ENCODE measurements around the gene SLC43A3. TPM values are rescaled to one million over a fixed set of nuclear protein-coding genes. Genes with fewer than 3 reads are reported as not detected.
"Not testable (repeated sequence)": the region's sequence is repeated elsewhere in the genome, so short reads cannot be mapped to it uniquely, and the experiment has no call there.

SLC43A3 gene
- total RNA-seq, 2 donors from 2014 or later: 10.6 to 13.8 TPM

- H3K9ac ChIP-seq (ENCODE audit: extremely low read depth, low read length, poor library complexity, severe bottlenecking): no peak overlapping the region
- H3K9me3 ChIP-seq (ENCODE audit: control insufficient read depth, low read length): no peaks in the 10 kb centered on the region
- H3K4me3 ChIP-seq (ENCODE audit: low read length): no peak overlapping the region
- Mint-ChIP-seq H3K27me3 (ENCODE audit: insufficient read depth) (peaks cover 44% of the 10 kb centered on the region), H3K9me3 (no peaks in the 10 kb centered on the region), H3K4me1 (peaks cover 39% of the 10 kb centered on the region), H3K36me3 (ENCODE audit: low read depth) (no peaks in the 10 kb centered on the region), H3K4me3 (no peak overlapping the region), H3K27ac (no peak overlapping the region)
- no peaks in the 10 kb centered on the region for H3K36me3 ChIP-seq (ENCODE audit: control insufficient read depth, insufficient read depth, low read length)
- peaks cover 17% of the 10 kb centered on the region for H3K4me1 ChIP-seq (ENCODE audit: control insufficient read depth, insufficient read depth, low read length)
- no peak overlapping the region for H3K27ac ChIP-seq (ENCODE audit: low read depth, low read length)
- H3K27me3 ChIP-seq (ENCODE audit: control insufficient read depth, insufficient read depth, low read length, poor library complexity, severe bottlenecking): peaks cover 46% of the 10 kb centered on the region
- no peak for TF ChIP-seq CTCF (conservative IDR thresholded peaks at IDR 0.05)
- 83 to 95% methylated on average over 4 to 7 of the region's 7 CpGs for WGBS, 2 experiments (ENCODE audit: insufficient coverage in 1 of 2, insufficient read length in 1 of 2)
- DNase-seq: no peak
These were observed 63.5 kb downstream of the SLC43A3 start for GRCh38 chr11:57363131-57364080.

- no peaks in the 10 kb centered on the region for H3K9me3 ChIP-seq (ENCODE audit: control insufficient read depth, low read length)
- H3K36me3 Mint-ChIP-seq (ENCODE audit: low read depth): no peaks in the 10 kb centered on the region
- H3K9ac ChIP-seq (ENCODE audit: extremely low read depth, low read length, poor library complexity, severe bottlenecking): no peak overlapping the region
- H3K4me1 Mint-ChIP-seq: peaks cover 43% of the 10 kb centered on the region
- H3K27ac Mint-ChIP-seq: no peak overlapping the region
- H3K4me1 ChIP-seq (ENCODE audit: control insufficient read depth, insufficient read depth, low read length): peaks cover 17% of the 10 kb centered on the region
- H3K27ac ChIP-seq (ENCODE audit: low read depth, low read length): no peak overlapping the region
- H3K27me3 Mint-ChIP-seq (ENCODE audit: insufficient read depth): peaks cover 33% of the 10 kb centered on the region
- DNase-seq: no peak
- H3K27me3 ChIP-seq (ENCODE audit: control insufficient read depth, insufficient read depth, low read length, poor library complexity, severe bottlenecking): peaks cover 31% of the 10 kb centered on the region
- H3K36me3 ChIP-seq (ENCODE audit: control insufficient read depth, insufficient read depth, low read length): no peaks in the 10 kb centered on the region
- no peak for TF ChIP-seq CTCF (conservative IDR thresholded peaks at IDR 0.05)
- no peaks in the 10 kb centered on the region for H3K9me3 Mint-ChIP-seq
- no peak overlapping the region for H3K4me3 Mint-ChIP-seq
- 83% methylated on average over 3 of the region's 3 CpGs; no CpG with 5 or more reads in 1 of the 2 experiments for WGBS, 2 experiments (ENCODE audit: insufficient coverage in 1 of 2, insufficient read length in 1 of 2)
- no peak overlapping the region for H3K4me3 ChIP-seq (ENCODE audit: low read length)
These were observed 65.0 kb downstream of the SLC43A3 start for GRCh38 chr11:57361926-57362325.

GRCh38 chr11:57361420-57361819 is 65.5 kb downstream of the SLC43A3 start:
- H3K36me3 Mint-ChIP-seq (ENCODE audit: low read depth); H3K4me3 Mint-ChIP-seq; H3K4me3 ChIP-seq (ENCODE audit: low read length); H3K27ac Mint-ChIP-seq; DNase-seq; H3K9me3 Mint-ChIP-seq; H3K9ac ChIP-seq (ENCODE audit: extremely low read depth, low read length, poor library complexity, severe bottlenecking); H3K9me3 ChIP-seq (ENCODE audit: control insufficient read depth, low read length); H3K27ac ChIP-seq (ENCODE audit: low read depth, low read length); H3K36me3 ChIP-seq (ENCODE audit: control insufficient read depth, insufficient read depth, low read length): not testable (repeated sequence)
- H3K27me3 ChIP-seq (ENCODE audit: control insufficient read depth, insufficient read depth, low read length, poor library complexity, severe bottlenecking): peaks cover 26% of the 10 kb centered on the region
- Mint-ChIP-seq H3K4me1 (peaks cover 39% of the 10 kb centered on the region), H3K27me3 (ENCODE audit: insufficient read depth) (peaks cover 34% of the 10 kb centered on the region)
- peaks cover 13% of the 10 kb centered on the region for H3K4me1 ChIP-seq (ENCODE audit: control insufficient read depth, insufficient read depth, low read length)
